PC-9 (cell line): ENCODE data around the gene TLE5.

Experiments
- EZH2 ChIP-seq: fragments of 200-600 bp; sonication (generic); IDR thresholded peaks from 2 replicates; pipeline ENCODE4 v1.8.0; 2017; ENCODE audit warnings: antibody characterized with exemption, low read depth
- TF ChIP-seq, protein P1 (sequence below): fragments of 200-600 bp; sonication (generic); conservative IDR thresholded peaks from 2 replicates; pipeline ENCODE4 v1.6.1; 2017; ENCODE audit warnings: mixed run types, antibody characterized with exemption, mild to moderate bottlenecking, moderate library complexity

GRCh38 chr19:3003046-3003445 lies 59.2 kb downstream of the TLE5 start:
- TF ChIP-seq, protein P1, sequence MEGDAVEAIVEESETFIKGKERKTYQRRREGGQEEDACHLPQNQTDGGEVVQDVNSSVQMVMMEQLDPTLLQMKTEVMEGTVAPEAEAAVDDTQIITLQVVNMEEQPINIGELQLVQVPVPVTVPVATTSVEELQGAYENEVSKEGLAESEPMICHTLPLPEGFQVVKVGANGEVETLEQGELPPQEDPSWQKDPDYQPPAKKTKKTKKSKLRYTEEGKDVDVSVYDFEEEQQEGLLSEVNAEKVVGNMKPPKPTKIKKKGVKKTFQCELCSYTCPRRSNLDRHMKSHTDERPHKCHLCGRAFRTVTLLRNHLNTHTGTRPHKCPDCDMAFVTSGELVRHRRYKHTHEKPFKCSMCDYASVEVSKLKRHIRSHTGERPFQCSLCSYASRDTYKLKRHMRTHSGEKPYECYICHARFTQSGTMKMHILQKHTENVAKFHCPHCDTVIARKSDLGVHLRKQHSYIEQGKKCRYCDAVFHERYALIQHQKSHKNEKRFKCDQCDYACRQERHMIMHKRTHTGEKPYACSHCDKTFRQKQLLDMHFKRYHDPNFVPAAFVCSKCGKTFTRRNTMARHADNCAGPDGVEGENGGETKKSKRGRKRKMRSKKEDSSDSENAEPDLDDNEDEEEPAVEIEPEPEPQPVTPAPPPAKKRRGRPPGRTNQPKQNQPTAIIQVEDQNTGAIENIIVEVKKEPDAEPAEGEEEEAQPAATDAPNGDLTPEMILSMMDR, result no peak
- no peak for TF ChIP-seq EZH2
